DND-41 (cell line): ENCODE measurements around the gene GID8.

Source experiments
- EZH2 ChIP-seq: IDR thresholded peaks from 3 replicates; pipeline ENCODE4 v1.6.1; 2012; ENCODE audit warnings: borderline replicate concordance, low read depth, mild to moderate bottlenecking, moderate library complexity, low read length, inconsistent platforms; ENCODE audit not compliant: severe bottlenecking
- TF ChIP-seq, protein P1 (sequence below): IDR thresholded peaks from 2 replicates; pipeline ENCODE4 v1.5.1; 2012; ENCODE audit warnings: borderline replicate concordance, low read length, moderate library complexity, mild to moderate bottlenecking; ENCODE audit not compliant: poor library complexity, severe bottlenecking; ENCODE audit errors: extremely low read depth

DNA sequence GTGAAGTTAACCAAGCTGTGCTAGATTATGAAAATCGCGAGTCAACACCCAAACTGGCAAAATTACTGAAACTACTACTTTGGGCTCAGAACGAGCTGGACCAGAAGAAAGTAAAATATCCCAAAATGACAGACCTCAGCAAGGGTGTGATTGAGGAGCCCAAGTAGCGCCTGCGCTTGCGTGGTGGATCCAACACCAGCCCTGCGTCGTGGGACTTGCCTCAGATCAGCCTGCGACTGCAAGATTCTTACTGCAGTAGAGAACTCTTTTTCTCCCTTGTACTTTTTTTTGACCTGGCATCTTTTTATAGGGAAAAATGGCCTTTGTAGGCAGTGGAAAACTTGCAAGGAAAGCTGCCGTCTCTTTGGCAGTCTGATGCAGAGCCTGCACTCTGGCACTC, 6.8 kb downstream of the GID8 start:
- TF ChIP-seq, protein P1, sequence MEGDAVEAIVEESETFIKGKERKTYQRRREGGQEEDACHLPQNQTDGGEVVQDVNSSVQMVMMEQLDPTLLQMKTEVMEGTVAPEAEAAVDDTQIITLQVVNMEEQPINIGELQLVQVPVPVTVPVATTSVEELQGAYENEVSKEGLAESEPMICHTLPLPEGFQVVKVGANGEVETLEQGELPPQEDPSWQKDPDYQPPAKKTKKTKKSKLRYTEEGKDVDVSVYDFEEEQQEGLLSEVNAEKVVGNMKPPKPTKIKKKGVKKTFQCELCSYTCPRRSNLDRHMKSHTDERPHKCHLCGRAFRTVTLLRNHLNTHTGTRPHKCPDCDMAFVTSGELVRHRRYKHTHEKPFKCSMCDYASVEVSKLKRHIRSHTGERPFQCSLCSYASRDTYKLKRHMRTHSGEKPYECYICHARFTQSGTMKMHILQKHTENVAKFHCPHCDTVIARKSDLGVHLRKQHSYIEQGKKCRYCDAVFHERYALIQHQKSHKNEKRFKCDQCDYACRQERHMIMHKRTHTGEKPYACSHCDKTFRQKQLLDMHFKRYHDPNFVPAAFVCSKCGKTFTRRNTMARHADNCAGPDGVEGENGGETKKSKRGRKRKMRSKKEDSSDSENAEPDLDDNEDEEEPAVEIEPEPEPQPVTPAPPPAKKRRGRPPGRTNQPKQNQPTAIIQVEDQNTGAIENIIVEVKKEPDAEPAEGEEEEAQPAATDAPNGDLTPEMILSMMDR = no peak
- TF ChIP-seq EZH2 = no peak
